ENCODE measurements around the gene GPR183.

GRCh38 chr13:99345345-99345744, 38.1 kb upstream of the GPR183 start:
- no peak for TF ChIP-seq CTCF (conservative IDR thresholded peaks at IDR 0.05 in 1 of 2, IDR thresholded peaks at IDR 0.05 in 1 of 2; ENCODE audit: extremely low read depth in 1 of 2, insufficient read depth in 1 of 2, low read depth in 1 of 2, low read length in 2 of 2)
- no peak for TF ChIP-seq EZH2 (IDR thresholded peaks at IDR 0.05; ENCODE audit: borderline replicate concordance, low read length)

Measured in mammary epithelial cell (primary cell).